A673 (cell line): Measurements from ENCODE around the gene FADS6.

Source experiments
- EZH2 ChIP-seq: fragments of 200-600 bp; sonication (generic); IDR thresholded peaks from 2 replicates; pipeline ENCODE4 v1.6.1; 2017; ENCODE audit warnings: borderline replicate concordance, low read depth, mild to moderate bottlenecking, mixed read lengths, antibody characterized with exemption, low read length; ENCODE audit not compliant: poor library complexity, severe bottlenecking
- TF ChIP-seq, protein P1 (sequence below): fragments of 300-800, 200-600 bp; sonication (generic); conservative IDR thresholded peaks from 2 replicates; pipeline ENCODE4 v1.5.1; 2017; ENCODE audit warnings: low read depth, mild to moderate bottlenecking, antibody characterized with exemption, low read length, moderate library complexity, mixed read lengths

DNA sequence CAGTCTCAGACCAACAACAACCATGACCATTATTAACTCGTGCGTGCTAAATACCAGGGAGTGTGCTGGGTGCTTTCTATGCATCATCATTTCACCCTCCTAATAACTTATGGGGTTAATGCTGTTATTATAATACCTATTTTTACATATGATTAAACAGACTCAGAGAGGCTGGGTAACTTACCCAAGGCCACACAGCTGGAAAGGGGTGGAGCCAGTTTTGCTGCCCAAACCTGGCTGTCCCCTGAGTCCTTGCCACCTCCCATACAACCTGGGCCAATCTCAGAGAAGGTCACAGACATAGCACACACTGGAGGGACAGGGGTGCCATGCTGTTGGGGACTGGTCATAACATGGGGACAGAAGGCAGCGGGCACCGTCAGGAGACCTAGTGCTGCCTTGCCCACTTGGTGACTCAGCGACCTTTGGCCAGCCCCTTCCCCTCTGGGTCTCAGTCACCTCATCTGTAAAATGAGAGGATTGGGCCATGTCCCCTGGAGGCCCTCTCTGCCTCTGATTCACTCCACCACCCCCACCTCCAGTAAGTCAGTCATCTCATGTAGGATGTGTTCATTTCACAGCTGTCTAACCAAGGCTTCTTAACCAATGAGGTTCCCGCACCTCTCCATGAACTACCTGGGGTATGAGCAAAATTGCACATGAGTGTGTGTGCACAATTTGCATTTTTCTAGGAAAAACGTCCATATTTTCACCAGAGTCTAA is 11.4 kb upstream of the FADS6 start:
- TF ChIP-seq EZH2: no peak
- TF ChIP-seq, protein P1, sequence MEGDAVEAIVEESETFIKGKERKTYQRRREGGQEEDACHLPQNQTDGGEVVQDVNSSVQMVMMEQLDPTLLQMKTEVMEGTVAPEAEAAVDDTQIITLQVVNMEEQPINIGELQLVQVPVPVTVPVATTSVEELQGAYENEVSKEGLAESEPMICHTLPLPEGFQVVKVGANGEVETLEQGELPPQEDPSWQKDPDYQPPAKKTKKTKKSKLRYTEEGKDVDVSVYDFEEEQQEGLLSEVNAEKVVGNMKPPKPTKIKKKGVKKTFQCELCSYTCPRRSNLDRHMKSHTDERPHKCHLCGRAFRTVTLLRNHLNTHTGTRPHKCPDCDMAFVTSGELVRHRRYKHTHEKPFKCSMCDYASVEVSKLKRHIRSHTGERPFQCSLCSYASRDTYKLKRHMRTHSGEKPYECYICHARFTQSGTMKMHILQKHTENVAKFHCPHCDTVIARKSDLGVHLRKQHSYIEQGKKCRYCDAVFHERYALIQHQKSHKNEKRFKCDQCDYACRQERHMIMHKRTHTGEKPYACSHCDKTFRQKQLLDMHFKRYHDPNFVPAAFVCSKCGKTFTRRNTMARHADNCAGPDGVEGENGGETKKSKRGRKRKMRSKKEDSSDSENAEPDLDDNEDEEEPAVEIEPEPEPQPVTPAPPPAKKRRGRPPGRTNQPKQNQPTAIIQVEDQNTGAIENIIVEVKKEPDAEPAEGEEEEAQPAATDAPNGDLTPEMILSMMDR: no peak
